Stimulated activated CD8-positive, alpha-beta memory T cell treated with anti-CD3 and anti-CD28 coated beads, Interleukin-15, amount 100 ng/mL, for 24 hours (primary cell): ENCODE results near the gene PROB1.
A peak's percentile ranks its signal among the peaks of the same experiment; 100 is the strongest.

Experiments
- DNase-seq: peaks from one replicate; pipeline ENCODE4 v3.0.0-alpha.2; 2020; ENCODE audit warnings: low read depth

Gene PROB1

GRCh38 chr5:139341689-139342422 is 53.0 kb downstream of the PROB1 start, which contains the start of gene PAIP2:
TSS of gene PAIP2 (plus strand) at chr5:139341854. CDS start at chr5:139363785, 21,931 bp downstream.
- DNase-seq, result peak; percentile 91

GRCh38 chr5:139341187-139341688 is 53.7 kb downstream of the PROB1 start:
- DNase-seq, result no peak
